Activated CD8-positive, alpha-beta memory T cell treated with anti-CD3 and anti-CD28 coated beads, Interleukin-2, amount 50 U/mL, for 24 hours (primary cell): ENCODE results near the gene CITED1.

Source experiments
- DNase-seq: peaks from one replicate; pipeline ENCODE4 v3.0.0-alpha.2; 2020; ENCODE audit errors: extremely low read depth

The CITED1 gene

DNA sequence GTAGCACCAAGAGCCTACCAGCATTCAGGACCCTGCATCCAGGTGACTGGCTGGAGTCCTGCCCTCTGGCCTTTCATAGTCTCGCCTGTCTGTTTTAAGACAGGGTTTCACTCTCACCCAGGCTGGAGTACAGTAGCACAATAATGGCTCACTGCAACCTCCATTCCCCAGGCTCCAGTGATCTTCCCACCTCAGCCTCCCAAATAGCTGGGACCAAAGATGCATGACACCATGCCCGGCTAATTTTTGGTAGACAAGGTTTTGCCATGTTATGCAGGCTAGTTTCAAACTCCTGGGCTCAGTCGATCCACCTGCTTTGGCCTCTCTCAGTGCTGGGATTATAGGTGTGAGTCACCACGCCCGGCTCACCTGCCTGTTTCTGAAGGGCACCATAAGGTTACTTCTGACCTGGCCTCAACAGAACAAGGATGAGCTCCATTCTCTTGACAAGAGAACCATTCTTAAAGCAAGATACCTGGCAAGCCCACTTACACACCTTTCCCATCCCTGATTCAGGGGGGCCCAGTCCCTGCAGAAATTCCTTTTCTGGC lies 35.3 kb downstream of the CITED1 start:
- DNase-seq: no peak

DNA sequence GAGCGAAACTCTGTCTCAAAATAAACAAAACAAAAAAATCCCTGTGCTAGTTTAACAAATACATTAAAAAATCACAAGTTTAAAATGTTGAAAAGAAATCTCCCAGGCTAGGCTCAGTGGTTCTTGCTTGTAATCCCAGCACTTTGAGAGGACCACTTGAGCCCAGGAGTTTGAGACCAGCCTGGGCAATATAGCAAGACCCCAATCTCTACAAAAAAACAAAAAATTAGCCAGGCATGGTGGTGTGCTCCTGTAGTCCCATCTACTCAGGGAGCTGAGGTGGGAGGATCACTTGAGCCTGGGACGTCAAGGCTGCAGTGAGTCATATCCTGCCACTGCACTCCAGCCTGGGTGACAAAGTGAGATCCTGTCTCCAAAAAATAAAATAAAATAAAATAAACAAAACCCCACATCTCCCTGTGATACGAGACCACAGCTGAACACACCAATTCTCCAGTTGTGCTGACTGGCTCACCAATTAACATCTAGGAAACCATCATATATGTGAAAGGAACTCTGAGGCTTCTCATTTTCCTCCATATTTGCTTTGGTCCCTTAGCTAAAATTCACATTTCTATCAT lies 36.0 kb downstream of the CITED1 start:
- no peak for DNase-seq

DNA sequence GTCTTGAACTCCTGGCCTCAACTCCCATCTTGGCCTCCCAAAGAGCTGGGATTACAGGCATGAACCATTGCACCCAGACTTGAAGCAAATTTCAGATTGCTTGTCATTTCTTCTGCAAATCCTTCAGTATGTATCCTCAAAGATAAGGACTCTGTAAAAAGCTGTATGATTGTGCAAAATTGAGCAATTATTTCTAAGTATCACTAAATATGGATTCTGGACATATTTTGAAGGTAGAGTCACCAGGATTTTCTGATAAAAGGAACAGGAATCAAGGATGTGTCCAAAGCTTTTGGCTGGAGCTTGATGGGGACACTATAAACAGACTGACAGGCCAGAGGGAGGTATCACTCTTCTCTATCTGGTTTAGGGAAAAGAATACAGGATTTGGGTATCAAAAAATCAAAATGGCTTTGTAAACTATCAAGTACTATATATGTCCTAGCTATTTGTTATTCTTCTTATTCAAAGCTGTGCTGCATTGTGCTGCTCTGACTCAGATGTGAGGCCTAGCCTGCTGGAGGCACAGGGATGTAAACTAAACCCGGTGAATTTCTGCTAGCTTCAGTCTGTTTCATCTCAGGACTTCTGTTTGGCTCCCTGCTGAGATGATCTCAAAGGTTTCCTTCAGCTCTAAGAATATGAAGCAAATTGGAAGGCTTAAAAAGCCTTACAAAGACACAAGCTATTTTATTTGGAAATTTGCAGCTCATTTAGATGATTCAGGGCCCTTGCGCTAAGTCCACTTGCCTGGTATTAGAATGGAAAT lies 36.9 kb downstream of the CITED1 start:
- no peak for DNase-seq

DNA sequence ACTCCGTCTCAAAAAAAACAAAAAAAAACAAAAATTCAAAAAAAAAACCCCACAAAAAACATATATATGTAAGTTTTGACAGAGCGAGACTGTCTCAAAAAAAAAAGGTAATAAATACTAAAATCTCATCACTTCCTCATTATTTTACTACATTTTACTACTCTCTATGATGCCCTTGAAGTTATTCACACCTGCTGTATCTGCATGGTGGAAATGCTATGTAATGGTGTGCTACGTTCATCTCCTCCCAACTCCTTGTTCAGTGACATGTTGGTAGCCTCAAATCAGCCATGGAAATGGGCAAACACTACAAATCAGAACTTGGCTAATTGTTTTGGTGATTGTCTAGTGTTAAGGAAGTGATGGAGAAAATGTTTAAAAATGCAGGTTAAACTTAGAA lies 40.5 kb downstream of the CITED1 start:
- DNase-seq: no peak

DNA sequence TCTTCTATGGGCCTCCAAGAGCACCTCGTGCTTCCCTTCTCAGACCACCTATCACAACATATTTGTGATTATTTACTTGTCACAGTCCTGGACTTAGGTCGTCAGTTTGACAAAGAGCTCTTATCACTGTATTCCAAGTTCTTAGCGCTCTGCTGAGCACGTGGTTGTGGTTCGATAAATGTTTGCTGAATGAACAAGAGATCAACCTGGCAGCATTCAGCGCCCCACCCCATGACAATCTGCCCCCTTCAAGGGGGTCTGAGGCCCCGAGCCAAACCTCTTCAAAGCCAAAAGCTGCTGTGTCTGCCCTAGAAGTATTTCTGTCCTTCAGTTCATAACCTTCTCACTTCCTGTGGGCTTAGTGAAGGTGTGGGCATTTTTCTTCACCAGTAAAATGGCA lies 43.6 kb downstream of the CITED1 start:
- no peak for DNase-seq

DNA sequence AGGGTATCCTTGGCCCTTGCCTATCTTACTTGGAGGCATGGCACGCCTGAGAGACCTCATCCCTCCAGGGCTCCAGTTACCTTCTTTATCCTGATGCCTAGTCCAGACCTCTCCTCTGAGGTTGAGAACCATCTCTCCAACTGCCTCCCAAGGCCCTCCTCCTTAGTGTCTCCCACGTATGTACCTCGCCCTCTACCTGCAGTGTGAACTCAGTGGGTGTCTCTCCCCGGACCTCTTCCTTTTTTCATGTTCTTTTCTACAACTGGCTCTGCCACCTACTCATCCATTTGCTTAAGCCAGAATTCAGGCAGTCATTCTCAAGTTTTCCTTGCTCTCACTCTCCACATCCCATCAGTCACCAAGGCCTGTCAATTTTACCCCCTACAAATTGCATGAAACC lies 45.3 kb downstream of the CITED1 start:
- DNase-seq: no peak

DNA sequence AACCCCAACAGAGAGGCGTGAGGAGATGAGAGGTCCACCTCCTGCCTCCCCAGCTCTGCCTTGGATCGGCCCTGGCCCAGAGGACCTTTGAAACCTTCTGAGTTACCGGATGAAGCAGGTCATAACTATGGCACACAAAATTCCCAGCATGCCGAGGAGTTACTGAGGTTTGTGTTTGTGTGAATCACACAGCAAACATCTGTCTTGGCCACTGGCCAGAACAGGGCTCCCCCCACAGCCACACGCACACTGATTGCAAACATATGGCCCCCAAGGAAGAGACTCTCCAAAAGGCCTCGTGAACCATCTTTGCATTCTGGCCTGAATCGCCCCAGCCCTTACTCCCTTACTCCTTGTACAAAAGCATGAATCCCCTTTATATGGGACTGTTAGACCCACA lies 47.5 kb downstream of the CITED1 start:
- no peak for DNase-seq

DNA sequence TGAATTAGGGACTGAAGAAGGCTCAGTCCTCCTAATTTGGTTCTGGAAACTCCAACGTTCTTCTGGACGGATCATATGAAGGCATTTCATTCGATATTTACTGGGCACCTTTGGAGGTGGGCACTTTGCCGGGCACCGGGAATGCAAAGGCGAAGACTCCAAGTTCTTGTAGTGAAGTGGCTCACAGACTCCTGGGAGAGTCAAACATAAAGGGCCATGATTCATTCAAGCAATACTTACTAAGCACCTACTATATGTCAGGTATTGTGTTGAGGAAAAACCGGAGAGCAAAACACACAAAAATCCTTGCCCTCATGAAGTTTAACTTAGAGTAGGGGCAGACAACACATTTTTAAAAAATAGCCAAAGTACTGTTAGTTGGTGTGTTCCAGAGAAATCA lies 49.9 kb downstream of the CITED1 start:
- no peak for DNase-seq

DNA sequence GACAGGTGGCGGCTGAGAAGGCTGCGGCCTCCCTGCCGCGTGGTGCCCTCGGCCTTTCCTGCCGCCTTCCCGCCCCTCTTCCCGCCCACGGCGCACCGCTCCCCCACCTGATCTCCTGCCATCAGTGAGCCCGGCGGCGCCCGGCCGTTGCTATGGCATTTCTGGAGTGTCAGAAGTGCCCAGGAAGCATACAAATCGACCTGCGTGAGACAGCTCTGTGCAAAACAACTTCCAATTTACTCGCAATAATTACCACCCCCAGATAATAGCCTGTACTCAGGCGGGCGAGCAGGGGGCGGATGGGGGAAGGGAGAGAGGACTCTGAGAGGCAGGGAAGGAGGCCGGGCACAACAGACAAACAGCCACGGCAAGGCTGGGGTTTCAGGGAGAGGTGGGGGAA lies 50.3 kb downstream of the CITED1 start:
- no peak for DNase-seq

DNA sequence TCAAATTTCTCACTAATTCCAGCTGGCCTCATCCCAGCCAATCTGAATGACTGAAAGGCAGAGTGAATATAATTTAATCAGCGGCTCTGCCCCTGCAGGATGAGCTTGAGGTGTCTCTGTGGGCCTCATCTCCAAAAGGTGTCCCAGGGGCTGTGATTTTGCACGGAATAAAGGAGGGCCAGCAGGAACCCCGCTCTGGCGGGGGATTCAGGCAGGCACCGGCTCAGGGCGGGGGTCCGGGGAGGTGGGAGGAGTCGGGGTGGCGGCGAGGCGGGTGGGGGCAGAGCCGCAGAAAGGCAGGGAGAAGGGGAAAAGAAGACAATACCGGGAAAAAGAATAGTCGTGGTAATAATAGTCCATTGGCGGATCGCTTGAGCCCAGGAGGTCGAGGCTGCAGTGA lies 50.9 kb downstream of the CITED1 start:
- no peak for DNase-seq

DNA sequence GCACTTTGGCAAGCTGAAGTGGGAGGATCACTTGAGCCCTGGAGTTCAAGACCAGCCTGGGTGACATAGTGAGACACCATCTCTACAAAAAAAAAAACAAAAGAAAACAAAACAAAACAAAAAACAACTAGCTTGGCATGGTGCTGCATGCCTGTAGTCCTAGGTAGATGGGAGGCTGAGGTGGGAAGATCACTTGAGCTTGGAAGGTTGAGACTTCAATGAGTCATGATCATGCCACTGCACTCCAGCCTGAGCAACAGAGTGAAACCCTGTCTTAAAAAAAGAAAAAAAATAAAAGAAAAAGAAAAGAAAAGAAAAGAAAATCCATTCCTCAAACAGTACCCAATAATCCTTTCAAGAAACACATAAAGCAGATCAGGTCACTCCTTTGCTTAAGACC lies 52.0 kb downstream of the CITED1 start:
- no peak for DNase-seq
